8988T (cell line): ENCODE results near the gene UNC13A.
"Not testable (repeated sequence)": the region's sequence is repeated elsewhere in the genome, so short reads cannot be mapped to it uniquely, and the experiment has no call there.

Experiments
- DNase-seq: peaks from one replicate; pipeline ENCODE4 v3.0.0; 2011

UNC13A gene

GRCh38 chr19:17601683-17602082 lies 86.5 kb downstream of the UNC13A start:
- DNase-seq, result no peak

- DNase-seq, result no peak
These were observed 88.4 kb downstream of the UNC13A start for GRCh38 chr19:17599780-17600179.

- no peak for DNase-seq
These were observed 89.2 kb downstream of the UNC13A start for GRCh38 chr19:17598953-17599352.

GRCh38 chr19:17598063-17598462 lies 90.1 kb downstream of the UNC13A start:
- not testable (repeated sequence) for DNase-seq

GRCh38 chr19:17594296-17594695 lies 93.9 kb downstream of the UNC13A start:
- not testable (repeated sequence) for DNase-seq

GRCh38 chr19:17590866-17591265 lies 97.3 kb downstream of the UNC13A start:
- DNase-seq, result no peak

GRCh38 chr19:17585395-17585794 lies 102.8 kb downstream of the UNC13A start:
- not testable (repeated sequence) for DNase-seq

GRCh38 chr19:17584132-17584531 lies 104.0 kb downstream of the UNC13A start:
- no peak for DNase-seq

GRCh38 chr19:17582613-17583012 lies 105.5 kb downstream of the UNC13A start:
- DNase-seq, result no peak

GRCh38 chr19:17581211-17581874 lies 106.8 kb downstream of the UNC13A start:
- no peak for DNase-seq

GRCh38 chr19:17580470-17581144 lies 107.5 kb downstream of the UNC13A start:
- DNase-seq, result no peak

GRCh38 chr19:17579661-17580244 lies 108.4 kb downstream of the UNC13A start:
- peak; percentile 81 for DNase-seq

GRCh38 chr19:17577457-17578097 lies 110.6 kb downstream of the UNC13A start:
- DNase-seq, result no peak

- peak; percentile 74 for DNase-seq
These were observed 111.2 kb downstream of the UNC13A start for GRCh38 chr19:17576758-17577456.

GRCh38 chr19:17575871-17576757 lies 112.0 kb downstream of the UNC13A start:
- DNase-seq, result no peak

GRCh38 chr19:17572638-17573037 lies 115.5 kb downstream of the UNC13A start:
- DNase-seq, result no peak

GRCh38 chr19:17570791-17571190 lies 117.4 kb downstream of the UNC13A start:
- DNase-seq, result no peak

- not testable (repeated sequence) for DNase-seq
These were observed 117.9 kb downstream of the UNC13A start for GRCh38 chr19:17570291-17570690.

- DNase-seq, result no peak
These were observed 120.2 kb downstream of the UNC13A start for GRCh38 chr19:17567940-17568339.

GRCh38 chr19:17565611-17566010 lies 122.5 kb downstream of the UNC13A start:
- no peak for DNase-seq

- no peak for DNase-seq
These were observed 123.4 kb downstream of the UNC13A start for GRCh38 chr19:17564781-17565180.

GRCh38 chr19:17562561-17562960 lies 125.6 kb downstream of the UNC13A start:
- DNase-seq, result no peak
